GM08714 (cell line): ENCODE data around the gene MAN2A1.
"Not testable (repeated sequence)": the region's sequence is repeated elsewhere in the genome, so short reads cannot be mapped to it uniquely, and the experiment has no call there.

Experiments used
- H3K4me3 ChIP-seq: fragments of 200-500 bp; sonication (Bioruptor generic); 2 replicates; pipeline ENCODE4 v1.5.1; 2014; ENCODE audit warnings: mild to moderate bottlenecking, low read length, inconsistent platforms
- ZNF274 ChIP-seq: IDR thresholded peaks from 2 replicates; pipeline ENCODE4 v1.6.1; 2012; ENCODE audit warnings: mild to moderate bottlenecking, low read depth, low read length

MAN2A1 gene

GRCh38 chr5:109744261-109744660, 54.5 kb downstream of the MAN2A1 start:
- no peak for TF ChIP-seq ZNF274
- H3K4me3 ChIP-seq = no peak overlapping the region

- H3K4me3 ChIP-seq = no peak overlapping the region
- TF ChIP-seq ZNF274 = no peak
These were observed 58.8 kb downstream of the MAN2A1 start for GRCh38 chr5:109748546-109748945.

DNA sequence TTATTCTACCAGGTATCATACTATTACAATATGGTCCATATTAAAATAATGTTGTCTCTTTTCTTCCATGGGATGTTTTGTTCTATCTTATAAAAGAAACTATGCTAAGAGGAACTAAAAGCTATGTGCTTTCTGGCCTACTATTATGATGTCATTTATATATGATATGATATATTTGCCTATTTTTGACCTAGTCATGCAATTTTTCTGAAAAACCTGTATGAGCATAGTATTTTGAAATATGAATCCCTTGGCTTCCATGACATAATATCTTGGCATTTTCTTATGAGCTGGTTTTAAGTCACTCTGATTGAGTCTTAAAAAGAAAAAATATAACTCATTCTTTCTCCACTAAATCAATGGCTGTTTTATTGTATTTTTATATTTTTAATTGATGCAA, 60.7 kb downstream of the MAN2A1 start:
- TF ChIP-seq ZNF274 = no peak
- no peak overlapping the region for H3K4me3 ChIP-seq

GRCh38 chr5:109753279-109753678, 63.6 kb downstream of the MAN2A1 start:
- TF ChIP-seq ZNF274 = no peak

GRCh38 chr5:109754319-109754718, 64.6 kb downstream of the MAN2A1 start:
- H3K4me3 ChIP-seq = no peak overlapping the region
- no peak for TF ChIP-seq ZNF274

More at GRCh38 chr5:109753279-109753678, 63.6 kb downstream of the MAN2A1 start:
- H3K4me3 ChIP-seq = no peak overlapping the region

GRCh38 chr5:109755761-109756160, 66.0 kb downstream of the MAN2A1 start:
- no peak overlapping the region for H3K4me3 ChIP-seq
- no peak for TF ChIP-seq ZNF274

DNA sequence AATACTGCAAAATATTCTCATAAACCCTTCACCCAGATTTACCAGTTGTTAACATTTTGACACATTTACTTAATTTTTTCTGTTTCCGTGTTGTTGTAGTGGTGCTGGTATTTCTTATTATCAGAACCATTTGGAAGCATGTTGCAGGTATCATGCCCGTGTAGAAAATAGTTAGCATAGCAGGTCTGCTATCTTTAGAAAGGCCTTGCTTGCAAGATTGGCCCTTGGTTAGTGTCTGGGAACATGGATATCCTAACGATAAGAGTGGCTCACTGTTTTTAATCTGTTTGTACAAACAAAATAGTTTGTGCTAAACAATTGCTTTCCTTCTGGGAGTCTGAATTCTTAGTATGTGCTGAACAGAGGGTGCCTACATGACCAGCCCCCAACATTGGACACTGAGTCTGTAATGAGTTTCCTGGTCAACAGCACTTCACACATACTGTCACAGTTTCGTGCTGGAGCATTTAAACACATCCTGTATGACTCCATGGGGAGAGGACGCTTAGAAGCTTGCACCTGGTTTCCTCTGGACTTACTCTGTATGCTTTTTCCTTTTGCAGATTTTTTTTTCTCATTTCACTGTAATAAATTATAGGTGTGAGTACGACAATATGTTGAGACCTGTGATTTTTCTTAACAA, 66.9 kb downstream of the MAN2A1 start:
- no peak for TF ChIP-seq ZNF274
- no peak overlapping the region for H3K4me3 ChIP-seq

DNA sequence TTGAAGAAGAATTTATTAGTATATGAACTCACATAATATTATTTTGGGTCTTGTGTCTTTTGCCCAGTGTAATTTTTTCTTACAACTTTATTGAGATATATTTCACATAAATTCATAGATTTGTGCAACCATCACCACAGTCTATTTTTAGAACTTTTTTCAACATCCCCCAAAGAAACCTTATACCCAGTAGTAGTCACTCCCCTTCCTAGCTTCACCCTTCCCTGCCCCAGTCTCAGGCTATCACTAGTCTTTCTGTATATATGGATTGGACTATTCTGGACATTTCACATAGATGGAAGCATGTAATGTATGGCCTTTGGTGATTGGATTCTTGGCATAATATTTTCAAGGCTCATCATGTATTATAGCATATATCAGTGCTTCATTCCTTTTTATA, 67.8 kb downstream of the MAN2A1 start:
- H3K4me3 ChIP-seq = no peak overlapping the region
- TF ChIP-seq ZNF274 = no peak

DNA sequence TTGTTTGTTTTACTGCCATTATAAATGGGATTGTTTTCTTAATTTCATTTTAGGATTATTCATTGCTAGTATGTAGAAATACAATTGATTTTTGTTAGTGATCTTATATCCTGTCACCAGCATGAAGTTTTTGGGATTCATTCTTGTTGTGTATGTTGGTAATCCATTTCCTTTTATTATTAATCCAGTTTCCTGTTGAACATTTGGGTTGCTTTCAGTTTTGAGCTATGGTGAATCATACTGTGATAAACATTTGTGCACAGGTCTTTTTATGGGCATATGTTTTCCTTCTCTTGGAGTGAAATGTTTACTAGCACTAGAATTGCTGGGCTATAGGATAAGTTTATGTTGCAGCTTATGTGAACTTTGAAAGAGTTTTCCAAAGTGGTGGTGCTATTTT, 69.6 kb downstream of the MAN2A1 start:
- no peak for TF ChIP-seq ZNF274
- no peak overlapping the region for H3K4me3 ChIP-seq

GRCh38 chr5:109760130-109760529, 70.4 kb downstream of the MAN2A1 start:
- H3K4me3 ChIP-seq = not testable (repeated sequence)

- no peak for TF ChIP-seq ZNF274
- H3K4me3 ChIP-seq = no peak overlapping the region
These were observed 73.1 kb downstream of the MAN2A1 start for GRCh38 chr5:109762821-109763220.

- H3K4me3 ChIP-seq = no peak overlapping the region
- TF ChIP-seq ZNF274 = no peak
These were observed 77.7 kb downstream of the MAN2A1 start for GRCh38 chr5:109767184-109767995.

DNA sequence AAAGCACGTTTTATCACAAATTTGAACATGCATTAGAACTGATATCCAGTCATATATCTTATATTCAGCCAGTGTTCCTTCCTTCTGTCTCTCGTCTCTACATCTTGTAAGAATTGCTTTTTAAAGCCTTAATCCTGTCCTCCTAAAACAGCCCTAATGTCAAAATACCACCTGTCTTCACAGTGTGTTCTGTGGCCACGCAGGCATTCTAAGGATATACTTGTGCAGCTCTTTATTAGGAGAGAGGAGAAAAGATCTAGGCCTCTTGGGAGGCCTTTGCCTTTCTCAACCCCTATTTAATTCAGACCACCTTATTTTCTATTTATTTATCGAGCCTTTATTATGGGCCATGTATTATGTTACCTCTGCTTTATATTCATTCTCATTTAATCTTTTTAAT, 78.3 kb downstream of the MAN2A1 start:
- TF ChIP-seq ZNF274 = no peak
- H3K4me3 ChIP-seq = no peak overlapping the region

DNA sequence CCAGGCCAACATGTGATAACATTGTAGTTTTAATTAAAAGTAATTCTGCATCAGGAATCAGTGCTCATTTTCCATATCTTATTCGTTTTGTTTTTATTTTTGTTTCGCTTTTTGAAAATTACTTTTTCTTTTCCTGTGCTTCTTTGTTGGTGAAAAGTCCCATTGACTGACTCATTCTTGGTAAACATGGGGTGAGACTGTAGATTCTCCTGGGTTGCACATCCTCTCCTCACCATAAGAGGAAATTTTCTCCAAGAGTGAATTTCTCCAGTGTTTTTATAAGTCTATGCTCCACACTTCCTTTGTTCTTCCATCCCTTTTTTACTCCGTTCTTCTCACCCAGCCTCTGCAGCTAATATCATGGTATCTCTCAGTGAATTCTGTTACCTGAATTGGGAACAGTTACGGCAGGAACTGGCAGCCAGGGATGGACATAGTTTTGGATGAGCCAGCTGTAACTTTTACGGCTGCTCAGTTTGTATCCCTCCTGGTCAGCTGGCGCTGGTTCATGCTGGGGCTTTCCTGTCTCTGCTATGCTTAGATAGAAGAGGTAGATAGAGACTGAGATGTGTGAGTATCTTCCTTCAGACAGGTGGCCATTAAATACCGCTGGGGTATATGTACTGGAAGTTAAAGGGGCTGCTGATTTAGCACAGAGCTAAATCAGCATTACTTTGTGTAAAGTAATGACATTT, 80.0 kb downstream of the MAN2A1 start:
- TF ChIP-seq ZNF274 = no peak

DNA sequence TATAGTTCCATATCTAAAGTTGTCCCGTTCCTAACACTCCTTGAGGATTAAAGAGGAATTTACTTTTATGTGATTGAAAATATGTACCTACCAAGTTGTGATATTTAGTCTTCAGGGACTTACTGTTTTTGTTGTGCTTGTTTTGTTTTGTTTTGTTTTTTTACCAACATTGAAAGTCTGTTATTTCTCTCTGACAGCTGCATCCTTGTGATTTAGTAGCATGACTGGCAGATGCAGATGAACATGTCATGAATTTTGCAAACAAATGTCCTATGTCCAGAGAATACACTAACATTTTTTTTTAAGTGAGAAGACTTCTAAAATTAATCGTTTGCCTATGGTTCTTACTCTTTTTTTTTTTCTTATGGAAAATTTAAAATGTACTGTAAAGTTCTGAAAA, 85.4 kb downstream of the MAN2A1 start:
- no peak for TF ChIP-seq ZNF274
- H3K4me3 ChIP-seq = no peak overlapping the region

More for the DNA sequence above, 80.0 kb downstream of the MAN2A1 start:
- H3K4me3 ChIP-seq = no peak overlapping the region
